Measurements from ENCODE around the gene MT4. TPM values are rescaled to one million over a fixed set of nuclear protein-coding genes. Genes with fewer than 3 reads are reported as not detected.

Gene MT4
- total and polyA plus RNA-seq, 7 experiments from 2014 or later = not detected

- peaks cover 0 to 5% (median 0%) of the 10 kb centered on the region in 5 donors for H3K36me3 Mint-ChIP-seq
- H3K9me3 Mint-ChIP-seq = no peaks in the 10 kb centered on the region
- POLR2A ChIA-PET = interaction anchor here (0.7 to 1.5 kb wide), 5 partner anchors 13 to 93 kb away, joined by 3 to 5 read pairs (median 4); partner anchors contain the start of gene MT1X
- peaks cover 29 to 34% of the 10 kb centered on the region in 2 donors for H3K4me1 ChIP-seq (ENCODE audit: control insufficient read depth in 2 of 2, insufficient read depth in 2 of 2, low read length in 2 of 2)
- peak overlapping the region; percentile 94 for H3K27ac ChIP-seq (ENCODE audit: low read depth, low read length)
- intact Hi-C loops (cut with micrococcal nuclease) = no loop called here
- H3K36me3 ChIP-seq (ENCODE audit: control insufficient read depth in 2 of 3, insufficient read depth in 3 of 3, low read length in 3 of 3) = no peaks in the 10 kb centered on the region
- peaks cover 38 to 67% (median 44%) of the 10 kb centered on the region in 7 donors for H3K4me1 Mint-ChIP-seq
- no peaks in the 10 kb centered on the region for H3K27me3 ChIP-seq (ENCODE audit: control insufficient read depth in 2 of 2, insufficient read depth in 2 of 2, low read length in 2 of 2)
- no peaks in the 10 kb centered on the region for H3K27me3 Mint-ChIP-seq
- H3K27ac Mint-ChIP-seq = peak overlapping the region; percentile 85 to 99 (median 93)
- H3K4me3 ChIP-seq (ENCODE audit: low read length) = no peak overlapping the region
- CTCF ChIA-PET = interaction anchor here (0.8 to 2.6 kb wide), 4 partner anchors 32 to 98 kb away, joined by 3 to 10 read pairs (median 4); no protein-coding TSS in a partner anchor
- no peaks in the 10 kb centered on the region for H3K9me3 ChIP-seq (ENCODE audit: control insufficient read depth in 2 of 3, low read length in 3 of 3)
- ATAC-seq (no peak), DNase-seq (no peak)
- H3K4me3 Mint-ChIP-seq = peak overlapping the region in 9 of 10 donors; percentile 7 to 90 (median 37)
Observed at GRCh38 chr16:56611281-56611833, 46.5 kb downstream of the MT4 start.

GRCh38 chr16:56613706-56614105 lies 48.8 kb downstream of the MT4 start:
- intact Hi-C loops (cut with micrococcal nuclease) = no loop called here
- Mint-ChIP-seq H3K27me3 (peaks cover 0 to 14% (median 4%) of the 10 kb centered on the region in 5 donors), H3K4me3 (no peak overlapping the region), H3K36me3 (peaks cover 0 to 5% (median 0%) of the 10 kb centered on the region in 5 donors), H3K9me3 (no peaks in the 10 kb centered on the region), H3K4me1 (peaks cover 27 to 67% (median 37%) of the 10 kb centered on the region in 7 donors), H3K27ac (peak overlapping the region in 1 of 9 donors; percentile 55)
- DNase-seq (no peak), ATAC-seq (no peak)
- Histone ChIP-seq H3K27me3 (ENCODE audit: control insufficient read depth in 2 of 2, insufficient read depth in 2 of 2, low read length in 2 of 2) (no peaks in the 10 kb centered on the region), H3K4me1 (ENCODE audit: control insufficient read depth in 2 of 2, insufficient read depth in 2 of 2, low read length in 2 of 2) (peaks cover 16 to 23% of the 10 kb centered on the region in 2 donors), H3K36me3 (ENCODE audit: control insufficient read depth in 2 of 3, insufficient read depth in 3 of 3, low read length in 3 of 3) (no peaks in the 10 kb centered on the region), H3K4me3 (ENCODE audit: low read length) (no peak overlapping the region), H3K9me3 (ENCODE audit: control insufficient read depth in 2 of 3, low read length in 3 of 3) (no peaks in the 10 kb centered on the region), H3K27ac (ENCODE audit: low read depth, low read length) (no peak overlapping the region)
- ChIA-PET CTCF (interaction anchor here (1.0 kb wide), 1 partner anchor 43 kb away, joined by 3 read pairs; no protein-coding TSS in a partner anchor), POLR2A (interaction anchor here (0.8 kb wide), 1 partner anchor 51 kb away, joined by 3 read pairs; no protein-coding TSS in a partner anchor)

- peaks cover 15 to 23% of the 10 kb centered on the region in 2 donors for H3K4me1 ChIP-seq (ENCODE audit: control insufficient read depth in 2 of 2, insufficient read depth in 2 of 2, low read length in 2 of 2)
- no peaks in the 10 kb centered on the region for H3K9me3 ChIP-seq (ENCODE audit: control insufficient read depth in 2 of 3, low read length in 3 of 3)
- H3K4me3 ChIP-seq (ENCODE audit: low read length) = no peak overlapping the region
- ChIA-PET CTCF (no interaction called here), POLR2A (no interaction called here)
- Mint-ChIP-seq H3K9me3 (no peaks in the 10 kb centered on the region), H3K4me1 (peaks cover 19 to 67% (median 30%) of the 10 kb centered on the region in 7 donors), H3K36me3 (peaks cover 0 to 2% (median 0%) of the 10 kb centered on the region in 5 donors), H3K27me3 (peaks cover 0 to 18% (median 4%) of the 10 kb centered on the region in 5 donors), H3K27ac (peak overlapping the region in 2 of 9 donors; percentile 18 to 55), H3K4me3 (no peak overlapping the region)
- intact Hi-C loops (cut with micrococcal nuclease) = no loop called here
- ATAC-seq (no peak), DNase-seq (no peak)
- H3K27me3 ChIP-seq (ENCODE audit: control insufficient read depth in 2 of 2, insufficient read depth in 2 of 2, low read length in 2 of 2) = no peaks in the 10 kb centered on the region
- no peak overlapping the region for H3K27ac ChIP-seq (ENCODE audit: low read depth, low read length)
- H3K36me3 ChIP-seq (ENCODE audit: control insufficient read depth in 2 of 3, insufficient read depth in 3 of 3, low read length in 3 of 3) = no peaks in the 10 kb centered on the region
Observed at GRCh38 chr16:56614549-56614991, 49.7 kb downstream of the MT4 start.

GRCh38 chr16:56615353-56615752 lies 50.5 kb downstream of the MT4 start:
- peaks cover 0 to 18% (median 4%) of the 10 kb centered on the region in 5 donors for H3K27me3 Mint-ChIP-seq
- no peak overlapping the region for H3K4me3 Mint-ChIP-seq
- ChIA-PET CTCF (no interaction called here), POLR2A (no interaction called here)
- Histone ChIP-seq H3K4me1 (ENCODE audit: control insufficient read depth in 2 of 2, insufficient read depth in 2 of 2, low read length in 2 of 2) (peaks cover 7 to 16% of the 10 kb centered on the region in 2 donors), H3K27me3 (ENCODE audit: control insufficient read depth in 2 of 2, insufficient read depth in 2 of 2, low read length in 2 of 2) (no peaks in the 10 kb centered on the region), H3K4me3 (ENCODE audit: low read length) (no peak overlapping the region), H3K27ac (ENCODE audit: low read depth, low read length) (no peak overlapping the region), H3K9me3 (ENCODE audit: control insufficient read depth in 2 of 3, low read length in 3 of 3) (no peaks in the 10 kb centered on the region), H3K36me3 (ENCODE audit: control insufficient read depth in 2 of 3, insufficient read depth in 3 of 3, low read length in 3 of 3) (no peaks in the 10 kb centered on the region)
- ATAC-seq (no peak), DNase-seq (no peak)
- H3K27ac Mint-ChIP-seq = no peak overlapping the region
- no peaks in the 10 kb centered on the region for H3K9me3 Mint-ChIP-seq
- peaks cover 0 to 2% (median 0%) of the 10 kb centered on the region in 5 donors for H3K36me3 Mint-ChIP-seq
- intact Hi-C loops (cut with micrococcal nuclease) = no loop called here
- peaks cover 12 to 62% (median 23%) of the 10 kb centered on the region in 7 donors for H3K4me1 Mint-ChIP-seq

- Mint-ChIP-seq H3K36me3 (no peaks in the 10 kb centered on the region), H3K4me1 (peaks cover 0 to 48% (median 12%) of the 10 kb centered on the region in 7 donors), H3K27me3 (peaks cover 0 to 18% (median 4%) of the 10 kb centered on the region in 5 donors), H3K9me3 (no peaks in the 10 kb centered on the region), H3K4me3 (peak overlapping the region; percentile 58 to 87 (median 78)), H3K27ac (peak overlapping the region in 3 of 9 donors; percentile 36 to 77 (median 38))
- ATAC-seq (peak; percentile 16), DNase-seq (no peak)
- ChIA-PET POLR2A (interaction anchor here (0.6 to 0.8 kb wide), 3 partner anchors 10 to 709 kb away, joined by 3 to 6 read pairs (median 3); no protein-coding TSS in a partner anchor), CTCF (interaction anchor here (1.3 kb wide), 1 partner anchor 26 kb away, joined by 3 read pairs; no protein-coding TSS in a partner anchor)
- intact Hi-C loops (cut with micrococcal nuclease) = loop anchor here (1.0 kb wide), 3 partner anchors 7 to 9 kb away; partner anchors contain the start of genes MT1E (in 2 of the 2) and MT2A (in 1 of the 2)
- H3K4me3 ChIP-seq (ENCODE audit: low read length) = no peak overlapping the region
- no peaks in the 10 kb centered on the region for H3K36me3 ChIP-seq (ENCODE audit: control insufficient read depth in 2 of 3, insufficient read depth in 3 of 3, low read length in 3 of 3)
- H3K27ac ChIP-seq (ENCODE audit: low read depth, low read length) = no peak overlapping the region
- H3K9me3 ChIP-seq (ENCODE audit: control insufficient read depth in 2 of 3, low read length in 3 of 3) = no peaks in the 10 kb centered on the region
- H3K4me1 ChIP-seq (ENCODE audit: control insufficient read depth in 2 of 2, insufficient read depth in 2 of 2, low read length in 2 of 2) = peaks cover 0 to 7% of the 10 kb centered on the region in 2 donors
- H3K27me3 ChIP-seq (ENCODE audit: control insufficient read depth in 2 of 2, insufficient read depth in 2 of 2, low read length in 2 of 2) = no peaks in the 10 kb centered on the region
Observed at GRCh38 chr16:56616608-56617211, 51.8 kb downstream of the MT4 start.

- H3K27ac Mint-ChIP-seq = peak overlapping the region in 2 of 9 donors; percentile 52 to 82
- ATAC-seq (peak; percentile 90), DNase-seq (peak in 7 of 9 donors; percentile 33 to 64 (median 42))
- ChIA-PET POLR2A (interaction anchor here (0.8 to 0.9 kb wide), 4 partner anchors 8 to 103 kb away, joined by 3 to 6 read pairs (median 4); partner anchors contain the start of gene MT1E), CTCF (interaction anchor here (1.3 kb wide), 1 partner anchor 26 kb away, joined by 3 read pairs; no protein-coding TSS in a partner anchor)
- H3K4me3 ChIP-seq (ENCODE audit: low read length) = no peak overlapping the region
- peaks cover 0 to 18% (median 4%) of the 10 kb centered on the region in 5 donors for H3K27me3 Mint-ChIP-seq
- intact Hi-C loops (cut with micrococcal nuclease) = loop anchor here (1.0 kb wide), 3 partner anchors 8 to 9 kb away; partner anchors contain the start of genes MT1E (in 2 of the 2) and MT2A (in 1 of the 2)
- no peaks in the 10 kb centered on the region for H3K36me3 ChIP-seq (ENCODE audit: control insufficient read depth in 2 of 3, insufficient read depth in 3 of 3, low read length in 3 of 3)
- no peaks in the 10 kb centered on the region for H3K9me3 Mint-ChIP-seq
- H3K27me3 ChIP-seq (ENCODE audit: control insufficient read depth in 2 of 2, insufficient read depth in 2 of 2, low read length in 2 of 2) = no peaks in the 10 kb centered on the region
- H3K27ac ChIP-seq (ENCODE audit: low read depth, low read length) = no peak overlapping the region
- no peaks in the 10 kb centered on the region for H3K36me3 Mint-ChIP-seq
- H3K9me3 ChIP-seq (ENCODE audit: control insufficient read depth in 2 of 3, low read length in 3 of 3) = no peaks in the 10 kb centered on the region
- H3K4me1 Mint-ChIP-seq = peaks cover 0 to 46% (median 12%) of the 10 kb centered on the region in 7 donors
- peaks cover 0 to 7% of the 10 kb centered on the region in 2 donors for H3K4me1 ChIP-seq (ENCODE audit: control insufficient read depth in 2 of 2, insufficient read depth in 2 of 2, low read length in 2 of 2)
- peak overlapping the region; percentile 58 to 87 (median 78) for H3K4me3 Mint-ChIP-seq
Observed at GRCh38 chr16:56617212-56618085, 52.6 kb downstream of the MT4 start.
